DMS153 treated with DMSO at 0.1 percent for 48 hours (cell line): Measurements from ENCODE around the gene POU6F2.

Source experiments
- DNase-seq: peaks from one replicate; lab custom pipeline; 2025; ENCODE audit not compliant: unreplicated experiment; lab: John Stamatoyannopoulos, UW

The POU6F2 gene

GRCh38 chr7:39488467-39489393 is 511.0 kb downstream of the POU6F2 start:
- DNase-seq, result no peak

GRCh38 chr7:39490296-39490695 is 512.6 kb downstream of the POU6F2 start:
- DNase-seq, result no peak

GRCh38 chr7:39493934-39494333 is 516.2 kb downstream of the POU6F2 start:
- DNase-seq, result no peak

GRCh38 chr7:39501358-39501757 is 523.6 kb downstream of the POU6F2 start:
- no peak for DNase-seq

- DNase-seq, result no peak
These were observed 527.3 kb downstream of the POU6F2 start for GRCh38 chr7:39504963-39505362.

- no peak for DNase-seq
These were observed 530.3 kb downstream of the POU6F2 start for GRCh38 chr7:39507866-39508551.

GRCh38 chr7:39509436-39509835 is 531.7 kb downstream of the POU6F2 start:
- no peak for DNase-seq

- DNase-seq, result no peak
These were observed 532.2 kb downstream of the POU6F2 start for GRCh38 chr7:39509912-39510311.

- no peak for DNase-seq
These were observed 533.2 kb downstream of the POU6F2 start for GRCh38 chr7:39510864-39511354.

- DNase-seq, result no peak
These were observed 538.0 kb downstream of the POU6F2 start for GRCh38 chr7:39515534-39516228.

GRCh38 chr7:39516498-39516897 is 538.8 kb downstream of the POU6F2 start:
- no peak for DNase-seq

GRCh38 chr7:39517240-39517639 is 539.5 kb downstream of the POU6F2 start:
- DNase-seq, result no peak
